HepG2 (cell line): ENCODE results near the gene ANKIB1.

Source experiments
- FOXA1 ChIP-seq, 2 experiments: fragments of 450-650 bp in 1 of 2; sonication (generic) in 1 of 2; formaldehyde crosslinking in 1 of 2; IDR thresholded peaks; 2 replicates each; pipeline versions ENCODE4 v1.4.0 to v1.6.1; 2016 to 2020; ENCODE audit warnings: missing genetic modification reagents in 1 of 2
- SMARCC2 ChIP-seq: fragments of 450-650 bp; IDR thresholded peaks from 2 replicates; pipeline ENCODE4 v1.6.1; 2017; ENCODE audit warnings: antibody characterized with exemption, mild to moderate bottlenecking
- ZNF629 ChIP-seq: sonication (generic); formaldehyde crosslinking; conservative IDR thresholded peaks from 2 replicates; pipeline ENCODE4 v1.5.0; 2020; ENCODE audit warnings: missing genetic modification reagents
- TF ChIP-seq, protein P1 (sequence below): sonication (generic); formaldehyde crosslinking; IDR thresholded peaks from 2 replicates; pipeline ENCODE4 v1.5.0; 2020; ENCODE audit warnings: mild to moderate bottlenecking, missing genetic modification reagents, moderate library complexity

DNA sequence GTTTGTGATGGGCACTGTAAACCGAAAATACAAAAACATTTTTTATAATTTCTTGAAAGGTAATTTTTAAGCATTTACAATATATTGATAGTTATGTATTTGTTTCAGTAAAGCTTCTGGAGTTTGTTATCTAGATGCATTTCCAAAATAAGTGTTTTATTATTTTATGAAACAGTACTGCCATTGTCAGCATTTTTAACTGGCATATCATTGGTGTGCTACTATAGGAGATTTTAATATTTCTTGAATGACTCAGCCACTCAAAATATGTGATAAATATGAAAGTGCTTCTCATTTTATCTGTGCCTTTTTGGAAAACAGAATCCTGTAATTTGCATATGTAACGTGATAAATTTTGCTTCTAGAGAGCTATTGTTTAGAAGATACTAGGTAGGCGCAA lies 97.9 kb downstream of the ANKIB1 start:
- no peak for TF ChIP-seq FOXA1 (IDR thresholded peaks at IDR 0.05)
- TF ChIP-seq FOXA1 (CRISPR knock-in tag; IDR thresholded peaks at IDR 0.05), result no peak
- no peak for TF ChIP-seq SMARCC2
- no peak for TF ChIP-seq ZNF629
- TF ChIP-seq, protein P1, sequence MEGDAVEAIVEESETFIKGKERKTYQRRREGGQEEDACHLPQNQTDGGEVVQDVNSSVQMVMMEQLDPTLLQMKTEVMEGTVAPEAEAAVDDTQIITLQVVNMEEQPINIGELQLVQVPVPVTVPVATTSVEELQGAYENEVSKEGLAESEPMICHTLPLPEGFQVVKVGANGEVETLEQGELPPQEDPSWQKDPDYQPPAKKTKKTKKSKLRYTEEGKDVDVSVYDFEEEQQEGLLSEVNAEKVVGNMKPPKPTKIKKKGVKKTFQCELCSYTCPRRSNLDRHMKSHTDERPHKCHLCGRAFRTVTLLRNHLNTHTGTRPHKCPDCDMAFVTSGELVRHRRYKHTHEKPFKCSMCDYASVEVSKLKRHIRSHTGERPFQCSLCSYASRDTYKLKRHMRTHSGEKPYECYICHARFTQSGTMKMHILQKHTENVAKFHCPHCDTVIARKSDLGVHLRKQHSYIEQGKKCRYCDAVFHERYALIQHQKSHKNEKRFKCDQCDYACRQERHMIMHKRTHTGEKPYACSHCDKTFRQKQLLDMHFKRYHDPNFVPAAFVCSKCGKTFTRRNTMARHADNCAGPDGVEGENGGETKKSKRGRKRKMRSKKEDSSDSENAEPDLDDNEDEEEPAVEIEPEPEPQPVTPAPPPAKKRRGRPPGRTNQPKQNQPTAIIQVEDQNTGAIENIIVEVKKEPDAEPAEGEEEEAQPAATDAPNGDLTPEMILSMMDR (CRISPR knock-in tag), result no peak
